Myocyte (in vitro differentiated cells): ENCODE results near the gene TOP2A. TPM values are rescaled to one million over a fixed set of nuclear protein-coding genes. Genes with fewer than 3 reads are reported as not detected.
A peak's percentile ranks its signal among the peaks of the same experiment; 100 is the strongest.
"Not testable (repeated sequence)": the region's sequence is repeated elsewhere in the genome, so short reads cannot be mapped to it uniquely, and the experiment has no call there.

Source experiments
- DNase-seq: peaks from one replicate; pipeline ENCODE4 v3.0.0-alpha.2; 2012; ENCODE audit warnings: low read depth
- total RNA-seq: library from RNA; depleted of rRNA; stranded (reverse); fragments of >200 nt; gene quantifications from 2 replicates; pipeline ENCODE4 v1.2.3, GENCODE V29; 2014

Gene TOP2A
- total RNA-seq, 1 donor from 2014 or later: 2.3 TPM

DNA sequence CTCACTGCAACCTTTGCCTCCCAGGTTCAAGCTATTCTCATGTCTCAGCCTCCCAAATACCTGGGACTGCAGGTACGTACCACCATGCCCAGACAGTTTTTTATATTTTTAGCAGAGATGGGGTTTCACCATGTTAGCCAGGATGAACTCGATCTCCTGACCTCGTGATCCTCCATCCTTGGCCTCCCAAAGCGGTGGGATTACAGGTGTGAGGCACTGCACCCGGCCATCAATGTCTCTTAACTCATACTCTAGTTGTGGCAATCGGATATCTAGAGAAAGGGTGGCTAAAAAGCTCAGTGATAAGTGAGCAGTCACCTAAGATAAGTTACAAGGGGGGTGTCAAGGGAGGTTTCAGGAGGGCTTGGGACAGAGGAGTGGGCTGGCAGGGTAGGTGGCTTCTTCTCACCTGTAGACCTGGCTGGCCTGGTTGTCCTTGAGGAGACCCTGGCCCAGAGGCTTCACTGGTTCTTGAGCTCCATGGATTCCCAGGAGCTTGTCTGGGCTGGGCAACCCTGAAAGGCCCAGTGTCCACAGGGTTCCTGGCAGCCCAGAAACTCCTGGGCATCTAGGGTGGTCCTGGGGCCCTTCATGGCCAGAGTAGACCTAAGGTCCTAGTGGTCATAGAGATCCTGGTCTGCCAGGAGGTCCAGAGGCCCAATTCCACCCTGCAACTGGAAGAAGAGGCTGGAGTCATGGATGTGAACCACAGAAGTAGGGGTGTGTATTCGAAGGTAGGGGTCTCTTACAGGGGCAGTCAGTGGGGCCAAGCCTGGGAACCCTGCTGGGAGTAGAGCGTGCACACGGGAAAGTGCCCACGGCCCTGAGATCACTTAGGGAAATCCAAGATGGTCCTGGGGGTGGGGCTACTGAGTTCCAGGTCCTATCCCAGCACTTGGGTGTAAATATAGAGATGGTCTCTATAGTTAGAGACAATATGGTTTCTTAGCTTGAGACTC, 12.9 kb upstream of the TOP2A start:
- no peak for DNase-seq

GRCh38 chr17:40427002-40427491, 9.4 kb upstream of the TOP2A start:
- no peak for DNase-seq

GRCh38 chr17:40425741-40426140, 8.0 kb upstream of the TOP2A start:
- no peak for DNase-seq

- no peak for DNase-seq
Observed at GRCh38 chr17:40422990-40423633, 5.4 kb upstream of the TOP2A start.

DNA sequence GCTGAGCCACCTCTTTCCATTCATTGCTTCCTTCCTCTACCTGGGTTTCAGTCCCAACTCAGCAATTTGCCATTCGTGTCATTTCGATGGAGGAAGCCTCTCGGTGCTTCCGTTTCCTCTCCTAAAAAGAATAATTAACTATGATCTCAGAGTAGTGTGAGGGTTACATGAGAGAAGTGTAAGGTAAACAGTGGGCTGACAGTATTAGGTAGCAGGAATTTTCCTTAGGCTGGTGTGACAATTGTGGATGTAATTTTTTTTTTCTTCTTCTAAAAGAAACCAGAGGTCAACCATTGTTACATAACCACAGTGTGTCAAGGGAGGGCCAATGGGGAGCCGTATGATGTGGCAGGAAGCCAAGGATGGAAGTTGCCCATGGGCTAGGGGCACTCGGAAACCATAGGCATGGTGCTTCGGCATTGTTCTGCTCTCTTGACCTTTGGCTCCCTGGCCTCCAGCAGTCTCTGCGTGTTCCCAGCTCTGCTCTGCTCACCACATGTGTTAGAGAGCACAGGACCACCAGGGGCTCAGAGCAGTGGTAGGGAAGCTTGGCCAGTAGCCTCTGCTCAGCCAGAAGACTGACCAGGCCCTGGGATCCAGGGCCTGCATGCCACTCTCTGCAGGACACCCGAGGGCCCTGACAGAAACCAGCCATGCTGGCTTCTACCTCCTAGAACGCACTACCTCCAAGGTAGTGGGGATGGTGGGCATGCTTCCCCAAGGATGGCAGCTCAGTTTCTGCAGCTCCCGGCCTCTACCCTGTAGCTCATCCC, 2.0 kb upstream of the TOP2A start:
- no peak for DNase-seq

DNA sequence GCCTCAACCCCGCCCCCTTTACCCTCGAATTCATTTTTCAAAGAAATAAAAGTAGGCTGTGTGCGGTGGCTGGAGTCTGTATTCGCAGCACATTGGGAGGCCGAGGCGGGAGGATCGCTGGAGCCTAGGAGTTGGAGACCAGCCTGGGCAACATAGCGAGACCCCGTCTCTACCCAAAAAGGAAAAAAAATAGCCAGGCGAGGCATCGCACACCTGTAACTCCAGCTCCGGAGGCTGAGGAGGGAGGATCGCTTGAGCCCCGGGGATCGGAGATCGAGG, 671 bp upstream of the TOP2A start:
- DNase-seq: no peak

GRCh38 chr17:40417258-40417608, 463 bp downstream of the TOP2A start:
- no peak for DNase-seq

DNA sequence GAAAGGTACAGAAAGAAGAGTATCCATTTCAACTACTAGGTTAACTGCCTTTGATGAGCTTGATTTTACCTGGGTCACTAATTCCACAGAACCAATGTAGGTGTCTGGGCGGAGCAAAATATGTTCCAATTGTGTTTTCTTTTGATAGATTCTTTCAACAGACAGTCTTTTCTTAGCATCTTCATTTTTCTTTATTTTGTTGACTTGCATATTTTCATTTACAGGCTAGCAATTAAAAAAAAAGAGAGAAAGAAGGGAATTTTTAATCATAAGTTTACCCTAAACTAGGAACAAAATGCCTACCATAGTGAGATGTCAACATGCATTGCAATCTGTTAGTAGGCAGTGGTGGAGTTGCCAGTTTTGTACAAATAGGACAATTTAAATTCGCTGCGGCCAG, 1.0 kb downstream of the TOP2A start:
- DNase-seq: no peak

GRCh38 chr17:40415390-40415789, 2.3 kb downstream of the TOP2A start:
- DNase-seq: peak; percentile 60

DNA sequence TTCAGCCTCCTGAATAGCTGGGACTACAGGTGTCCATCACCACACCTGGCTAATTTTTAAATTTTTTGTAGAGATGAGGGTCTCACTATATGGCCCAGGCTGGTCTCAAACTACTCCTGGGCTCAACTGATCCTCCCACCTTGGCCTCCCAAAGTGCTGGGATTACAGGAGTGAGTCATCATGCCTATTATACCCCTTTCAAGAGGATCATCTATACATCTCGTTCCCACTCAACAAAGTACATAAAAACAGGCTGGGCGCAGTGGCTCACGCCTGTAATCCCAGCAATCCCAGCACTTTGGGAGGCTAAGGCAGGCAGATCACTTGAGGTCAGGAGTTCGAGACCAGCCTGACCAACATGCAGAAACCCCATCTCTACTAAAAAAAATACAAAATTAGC, 3.4 kb downstream of the TOP2A start:
- DNase-seq: not testable (repeated sequence)

- no peak for DNase-seq
Observed at GRCh38 chr17:40412880-40413279, 4.8 kb downstream of the TOP2A start.

- no peak for DNase-seq
Observed at GRCh38 chr17:40411821-40412220, 5.9 kb downstream of the TOP2A start.

- no peak for DNase-seq
Observed at GRCh38 chr17:40410082-40410481, 7.6 kb downstream of the TOP2A start.

DNA sequence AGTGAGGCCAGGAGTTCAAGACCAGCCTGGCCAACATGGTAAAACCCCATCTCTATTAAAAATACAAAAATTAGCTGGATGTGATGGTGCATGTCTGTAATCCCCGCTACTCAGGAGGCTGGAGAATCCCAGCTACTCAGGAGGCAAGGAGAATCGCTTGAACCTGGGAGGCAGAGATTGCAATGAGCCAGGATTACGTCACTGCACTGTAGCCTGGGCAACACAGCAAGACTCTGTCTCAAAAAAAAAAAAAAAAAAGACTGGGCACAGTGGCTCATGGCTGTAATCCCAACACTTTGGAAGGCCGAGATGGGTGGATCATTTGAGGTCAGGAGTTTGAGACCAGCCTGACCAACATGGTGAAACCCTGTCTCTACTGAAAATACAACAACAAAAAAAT, 8.2 kb downstream of the TOP2A start:
- DNase-seq: not testable (repeated sequence)

DNA sequence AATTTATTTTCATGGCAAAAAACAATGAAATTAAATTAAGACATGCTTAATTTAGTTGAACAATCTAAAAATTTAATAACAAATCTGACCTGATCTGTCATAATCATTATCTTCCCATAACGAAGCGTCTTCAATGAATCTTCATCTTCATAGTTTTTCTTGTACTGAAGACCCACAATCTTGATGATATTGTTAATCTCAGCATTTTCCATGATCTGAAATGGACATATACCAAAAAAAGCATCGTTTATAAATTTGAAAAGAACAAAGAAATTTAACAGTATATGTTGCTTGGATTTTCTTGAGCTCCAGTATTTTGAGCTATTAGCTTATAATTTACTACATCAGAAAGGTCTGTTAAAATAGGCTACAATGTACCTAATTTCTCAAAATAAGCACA, 10.2 kb downstream of the TOP2A start:
- no peak for DNase-seq

- DNase-seq: no peak
Observed at GRCh38 chr17:40404003-40404402, 13.7 kb downstream of the TOP2A start.

DNA sequence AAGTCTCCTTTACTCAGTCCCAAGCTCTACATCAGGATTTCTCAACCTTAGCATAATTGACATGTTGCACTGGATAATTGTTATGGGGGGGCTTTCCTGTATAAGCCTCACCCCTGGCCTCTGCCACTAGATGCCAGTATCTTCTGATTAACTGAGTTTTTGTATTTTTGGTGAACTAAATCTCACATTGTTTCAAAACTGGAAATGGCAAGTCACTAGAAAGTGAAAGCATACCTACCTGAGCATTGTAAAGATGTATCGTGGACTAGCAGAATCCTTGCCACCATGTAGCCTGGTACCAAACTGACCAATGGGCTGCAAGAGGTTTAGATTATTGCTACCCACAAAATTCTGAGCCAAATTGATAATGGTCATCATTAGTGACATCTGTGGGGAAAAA, 15.0 kb downstream of the TOP2A start:
- DNase-seq: no peak

DNA sequence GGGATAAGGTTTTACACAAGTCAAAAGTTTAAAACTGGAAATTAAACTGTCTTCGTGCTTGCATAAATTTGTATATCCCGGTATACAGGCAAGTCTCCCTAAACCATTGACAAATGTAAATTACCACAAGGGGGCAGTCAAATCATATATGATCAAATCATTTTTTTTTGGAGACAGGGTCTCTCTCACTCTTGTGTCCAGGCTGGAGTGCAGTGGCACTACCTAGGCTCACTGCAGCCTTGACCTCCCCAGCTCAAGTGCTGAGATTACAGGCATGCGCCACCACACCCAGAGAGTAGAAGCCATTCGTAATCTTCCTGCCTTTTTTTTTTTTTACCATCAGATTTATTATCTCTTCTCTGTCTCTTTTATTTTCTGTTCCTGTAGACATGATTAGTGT, 18.5 kb downstream of the TOP2A start:
- DNase-seq: peak; percentile 68

GRCh38 chr17:40386555-40386954, 31.1 kb downstream of the TOP2A start:
- not testable (repeated sequence) for DNase-seq

DNA sequence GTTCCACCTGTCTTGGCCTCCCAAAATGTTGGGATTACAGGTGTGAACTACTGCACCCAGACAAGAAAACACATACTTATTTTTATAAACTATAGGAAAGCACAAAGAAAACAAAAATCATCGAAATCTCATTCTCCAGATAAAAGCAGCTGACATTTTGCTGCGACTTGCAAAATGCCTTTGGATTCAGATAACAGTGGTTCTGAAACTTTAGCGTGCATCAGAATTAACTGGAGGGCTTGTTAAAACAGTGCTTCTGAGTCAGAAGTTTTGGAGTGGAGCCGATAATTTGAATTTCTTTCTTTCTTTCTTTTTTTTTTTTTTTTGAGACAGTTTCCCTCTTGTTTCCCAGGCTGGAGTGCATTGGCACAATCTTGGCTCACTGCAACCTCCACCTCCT, 35.4 kb downstream of the TOP2A start:
- DNase-seq: no peak

- DNase-seq: no peak
Observed at GRCh38 chr17:40378966-40379365, 38.7 kb downstream of the TOP2A start.

GRCh38 chr17:40377832-40378231, 39.9 kb downstream of the TOP2A start:
- no peak for DNase-seq
